ENCODE data around the gene CCDC88C.
A peak's percentile ranks its signal among the peaks of the same experiment; 100 is the strongest.

The CCDC88C gene

GRCh38 chr14:91233936-91234790 is 183.5 kb downstream of the CCDC88C start:
- H3K4me1 ChIP-seq, result peaks cover 29 to 73% (median 37%) of the 10 kb centered on the region in 10 experiments
- peaks cover 0 to 30% (median 9%) of the 10 kb centered on the region in 11 experiments; a peak in 13 of 22 replicates for H3K9me3 ChIP-seq (replicated peaks in 1 of 11)
- peak overlapping the region in 2 of 11 experiments; percentile 26 to 87; a peak in 1 of 22 replicates for H3K4me2 ChIP-seq
- H3K27me3 ChIP-seq, result no peaks in the 10 kb centered on the region
- H4K20me1 ChIP-seq, result peaks cover 0 to 13% (median 5%) of the 10 kb centered on the region in 11 experiments; a peak in 15 of 22 replicates
- TF ChIP-seq Cebpa-rat (IDR thresholded peaks at IDR 0.05), result no peak
- no peak overlapping the region for H3K9ac ChIP-seq
- no peak overlapping the region for H3K27ac ChIP-seq
- H3K4me3 ChIP-seq, result no peak overlapping the region
- H3K36me3 ChIP-seq, result peaks cover 0 to 13% (median 0%) of the 10 kb centered on the region in 11 experiments; a peak in 5 of 22 replicates

- Histone ChIP-seq H4K20me1 (peaks cover 0 to 29% (median 18%) of the 10 kb centered on the region in 11 experiments; a peak in 16 of 22 replicates), H3K4me2 (peak overlapping the region in 8 of 11 experiments; percentile 19 to 97 (median 90); a peak in 11 of 22 replicates), H3K4me3 (no peak overlapping the region), H3K4me1 (peaks cover 45 to 73% (median 52%) of the 10 kb centered on the region in 10 experiments), H3K9me3 (replicated peaks in 1 of 11) (peaks cover 0 to 30% (median 9%) of the 10 kb centered on the region in 11 experiments; a peak in 13 of 22 replicates), H3K36me3 (peaks cover 0 to 13% (median 0%) of the 10 kb centered on the region in 11 experiments; a peak in 5 of 22 replicates), H3K27me3 (no peaks in the 10 kb centered on the region), H3K9ac (no peak overlapping the region), H3K27ac (peak overlapping the region in 1 of 11 experiments; percentile 14; a peak in 2 of 22 replicates)
- no peak for TF ChIP-seq Cebpa-rat (IDR thresholded peaks at IDR 0.05)
Observed at GRCh38 chr14:91232603-91233002, 185.0 kb downstream of the CCDC88C start.

- Histone ChIP-seq H3K4me2 (peak overlapping the region in 9 of 11 experiments; percentile 19 to 97 (median 90); a peak in 16 of 22 replicates), H3K9me3 (replicated peaks in 1 of 11) (peaks cover 0 to 30% (median 9%) of the 10 kb centered on the region in 11 experiments; a peak in 13 of 22 replicates), H3K27me3 (no peaks in the 10 kb centered on the region), H3K27ac (peak overlapping the region in 3 of 11 experiments; percentile 14 to 45 (median 35); a peak in 6 of 22 replicates), H3K4me1 (peaks cover 50 to 73% (median 58%) of the 10 kb centered on the region in 10 experiments), H3K36me3 (peaks cover 0 to 13% (median 0%) of the 10 kb centered on the region in 11 experiments; a peak in 6 of 22 replicates), H3K9ac (no peak overlapping the region), H4K20me1 (peaks cover 0 to 32% (median 18%) of the 10 kb centered on the region in 11 experiments; a peak in 16 of 22 replicates), H3K4me3 (no peak overlapping the region)
- no peak for TF ChIP-seq Cebpa-rat (IDR thresholded peaks at IDR 0.05)
Observed at GRCh38 chr14:91232052-91232451, 185.6 kb downstream of the CCDC88C start.

- peaks cover 56 to 73% (median 64%) of the 10 kb centered on the region in 10 experiments for H3K4me1 ChIP-seq
- peaks cover 0 to 13% (median 0%) of the 10 kb centered on the region in 11 experiments; a peak in 6 of 22 replicates for H3K36me3 ChIP-seq
- H4K20me1 ChIP-seq, result peaks cover 0 to 32% (median 18%) of the 10 kb centered on the region in 11 experiments; a peak in 16 of 22 replicates
- H3K27ac ChIP-seq, result peak overlapping the region in 3 of 11 experiments; percentile 14 to 45 (median 35); a peak in 6 of 22 replicates
- H3K4me2 ChIP-seq, result peak overlapping the region in 10 of 11 experiments; percentile 5 to 97 (median 90); a peak in 18 of 22 replicates
- no peaks in the 10 kb centered on the region for H3K27me3 ChIP-seq
- no peak overlapping the region for H3K9ac ChIP-seq
- TF ChIP-seq Cebpa-rat (IDR thresholded peaks at IDR 0.05), result no peak
- peaks cover 0 to 30% (median 9%) of the 10 kb centered on the region in 11 experiments; a peak in 13 of 22 replicates for H3K9me3 ChIP-seq (replicated peaks in 1 of 11)
- H3K4me3 ChIP-seq, result no peak overlapping the region
Observed at GRCh38 chr14:91231446-91231845, 186.2 kb downstream of the CCDC88C start.

GRCh38 chr14:91230397-91231035 is 187.1 kb downstream of the CCDC88C start:
- H3K27me3 ChIP-seq, result no peaks in the 10 kb centered on the region
- peaks cover 0 to 30% (median 9%) of the 10 kb centered on the region in 11 experiments; a peak in 13 of 22 replicates for H3K9me3 ChIP-seq (replicated peaks in 1 of 11)
- H3K9ac ChIP-seq, result no peak overlapping the region
- no peak overlapping the region; a peak in 1 of 20 replicates for H3K4me3 ChIP-seq
- H3K27ac ChIP-seq, result peak overlapping the region in 4 of 11 experiments; percentile 21 to 62 (median 42); a peak in 8 of 22 replicates
- peaks cover 0 to 13% (median 0%) of the 10 kb centered on the region in 11 experiments; a peak in 6 of 22 replicates for H3K36me3 ChIP-seq
- peak overlapping the region; percentile 70 to 97 (median 89) for H3K4me2 ChIP-seq
- peaks cover 0 to 32% (median 18%) of the 10 kb centered on the region in 11 experiments; a peak in 16 of 22 replicates for H4K20me1 ChIP-seq
- no peak for TF ChIP-seq Cebpa-rat (IDR thresholded peaks at IDR 0.05)
- peaks cover 62 to 75% (median 70%) of the 10 kb centered on the region in 10 experiments for H3K4me1 ChIP-seq

- H3K4me2 ChIP-seq, result peak overlapping the region; percentile 70 to 97 (median 89)
- H3K4me1 ChIP-seq, result peaks cover 62 to 78% (median 70%) of the 10 kb centered on the region in 10 experiments
Observed at GRCh38 chr14:91229743-91230200, 187.8 kb downstream of the CCDC88C start.

GRCh38 chr14:91229005-91229382 is 188.6 kb downstream of the CCDC88C start:
- Histone ChIP-seq H3K36me3 (peaks cover 9 to 28% (median 14%) of the 10 kb centered on the region in 11 experiments; a peak in 20 of 22 replicates), H3K27ac (peak overlapping the region in 5 of 11 experiments; percentile 5 to 32 (median 19); a peak in 5 of 22 replicates), H4K20me1 (peaks cover 0 to 32% (median 18%) of the 10 kb centered on the region in 11 experiments; a peak in 16 of 22 replicates), H3K4me2 (peak overlapping the region; percentile 70 to 97 (median 89)), H3K9me3 (replicated peaks in 1 of 11) (peaks cover 0 to 25% (median 9%) of the 10 kb centered on the region in 11 experiments; a peak in 13 of 22 replicates), H3K27me3 (no peaks in the 10 kb centered on the region), H3K4me3 (peak overlapping the region in 1 of 10 experiments; percentile 23; a peak in 1 of 20 replicates), H3K4me1 (peaks cover 62 to 78% (median 71%) of the 10 kb centered on the region in 10 experiments), H3K9ac (0 out of 22 replicates have a peak overlapping the region, but pooled peaks of 1 of the 11 experiments have one; percentile 9)
- TF ChIP-seq Cebpa-rat (IDR thresholded peaks at IDR 0.05), result no peak

More at GRCh38 chr14:91229743-91230200, 187.8 kb downstream of the CCDC88C start:
- peaks cover 3 to 20% (median 7%) of the 10 kb centered on the region in 11 experiments; a peak in 20 of 22 replicates for H3K36me3 ChIP-seq
- peak overlapping the region in 2 of 10 experiments; percentile 23 to 27; a peak in 2 of 20 replicates for H3K4me3 ChIP-seq
- H4K20me1 ChIP-seq, result peaks cover 0 to 32% (median 18%) of the 10 kb centered on the region in 11 experiments; a peak in 16 of 22 replicates
- H3K27me3 ChIP-seq, result no peaks in the 10 kb centered on the region
- H3K9ac ChIP-seq, result peak overlapping the region in 1 of 11 experiments; percentile 21; a peak in 1 of 22 replicates
- peaks cover 0 to 30% (median 9%) of the 10 kb centered on the region in 11 experiments; a peak in 13 of 22 replicates for H3K9me3 ChIP-seq (replicated peaks in 1 of 11)
- H3K27ac ChIP-seq, result peak overlapping the region in 4 of 11 experiments; percentile 21 to 62 (median 42); a peak in 10 of 22 replicates
- TF ChIP-seq Cebpa-rat (IDR thresholded peaks at IDR 0.05), result no peak

Measured in BLaER1 treated with 17β-estradiol and CSF1 and Interleukin-3, amounts not matched to agents 10 nM and 100 nM (cell line).